ENCODE data around the gene ALX1. TPM values are rescaled to one million over a fixed set of nuclear protein-coding genes. Genes with fewer than 3 reads are reported as not detected.

ALX1 gene
- total RNA-seq, 1 experiment from 2014 or later = 2.1 TPM

DNA sequence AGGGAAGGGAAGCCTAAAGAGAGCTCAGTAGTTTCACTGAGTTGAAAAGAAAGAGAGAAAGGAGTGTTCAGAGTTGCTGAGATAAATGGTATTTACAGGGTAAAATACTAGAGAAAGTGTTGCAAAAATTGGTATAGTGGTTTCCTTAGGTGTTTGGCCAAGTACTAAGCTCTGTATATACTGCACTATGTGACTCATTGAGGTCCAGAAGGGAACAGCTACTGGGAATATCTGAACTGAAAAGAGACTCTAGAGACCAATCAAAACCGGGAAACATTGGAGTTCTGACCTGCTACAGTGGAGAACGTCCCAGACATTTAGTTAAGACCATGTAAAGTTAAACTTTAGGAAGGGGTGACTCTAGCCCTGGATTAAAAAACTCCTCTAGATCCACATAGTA is 42.7 kb upstream of the ALX1 start:
- no peak overlapping the region for H2BK20ac ChIP-seq (ENCODE audit: low read depth, low read length, poor library complexity, severe bottlenecking)
- no peak overlapping the region for H3K4me2 ChIP-seq (ENCODE audit: insufficient read depth, insufficient read length, low read length)
- H3K56ac ChIP-seq (ENCODE audit: insufficient read length, low read depth, low read length) = no peak overlapping the region
- no peaks in the 10 kb centered on the region for H3K27me3 ChIP-seq (ENCODE audit: insufficient read depth, low read length)
- H3K27ac Mint-ChIP-seq = no peak overlapping the region
- H2BK12ac ChIP-seq (ENCODE audit: insufficient read length, low read depth, low read length) = no peak overlapping the region
- no peaks in the 10 kb centered on the region for H3K4me1 Mint-ChIP-seq
- no peaks in the 10 kb centered on the region for H3K79me2 ChIP-seq (ENCODE audit: insufficient read depth, low read length)
- no peak overlapping the region for H3K14ac ChIP-seq (ENCODE audit: insufficient read depth, low read length)
- DNase-seq = no peak
- no peaks in the 10 kb centered on the region for H3K27me3 Mint-ChIP-seq (ENCODE audit: low read depth)
- no peak overlapping the region for H2AK5ac ChIP-seq (ENCODE audit: insufficient read length, low read length)
- peaks cover 5 to 7% of the 10 kb centered on the region in 2 experiments; a peak in 3 of 5 replicates for H3K9me3 Mint-ChIP-seq
- H4K20me1 ChIP-seq (ENCODE audit: control insufficient read depth, insufficient read depth, insufficient read length) = no peaks in the 10 kb centered on the region
- no peak overlapping the region for H3K27ac ChIP-seq (ENCODE audit: insufficient read length, low read depth, low read length)
- H4K8ac ChIP-seq (replicated peaks; ENCODE audit: insufficient read length, low read depth, low read length) = no peak overlapping the region
- no peaks in the 10 kb centered on the region for H3K4me1 ChIP-seq (ENCODE audit: insufficient read depth, low read length)
- H2AFZ ChIP-seq (ENCODE audit: low read length) = no peak overlapping the region
- H2BK120ac ChIP-seq (ENCODE audit: low read depth, low read length, poor library complexity, severe bottlenecking) = no peak overlapping the region
- H2BK15ac ChIP-seq (ENCODE audit: low read depth, low read length) = no peak overlapping the region
- H3K4ac ChIP-seq (ENCODE audit: low read depth, low read length) = no peak overlapping the region
- H4K91ac ChIP-seq (ENCODE audit: insufficient read length, low read depth, low read length) = no peak overlapping the region
- no peak overlapping the region for H3K18ac ChIP-seq (ENCODE audit: insufficient read length, low read depth, low read length)
- no peak overlapping the region for H2BK5ac ChIP-seq (ENCODE audit: insufficient read length, low read length)
- no peaks in the 10 kb centered on the region for H3K9me3 ChIP-seq (ENCODE audit: control insufficient read depth, low read depth, low read length)
- WGBS (ENCODE audit: extremely low coverage, insufficient read length, low lambda C conversion rate) = no CpG with 5 or more reads among the region's 2 CpGs
- TF ChIP-seq, protein P1, sequence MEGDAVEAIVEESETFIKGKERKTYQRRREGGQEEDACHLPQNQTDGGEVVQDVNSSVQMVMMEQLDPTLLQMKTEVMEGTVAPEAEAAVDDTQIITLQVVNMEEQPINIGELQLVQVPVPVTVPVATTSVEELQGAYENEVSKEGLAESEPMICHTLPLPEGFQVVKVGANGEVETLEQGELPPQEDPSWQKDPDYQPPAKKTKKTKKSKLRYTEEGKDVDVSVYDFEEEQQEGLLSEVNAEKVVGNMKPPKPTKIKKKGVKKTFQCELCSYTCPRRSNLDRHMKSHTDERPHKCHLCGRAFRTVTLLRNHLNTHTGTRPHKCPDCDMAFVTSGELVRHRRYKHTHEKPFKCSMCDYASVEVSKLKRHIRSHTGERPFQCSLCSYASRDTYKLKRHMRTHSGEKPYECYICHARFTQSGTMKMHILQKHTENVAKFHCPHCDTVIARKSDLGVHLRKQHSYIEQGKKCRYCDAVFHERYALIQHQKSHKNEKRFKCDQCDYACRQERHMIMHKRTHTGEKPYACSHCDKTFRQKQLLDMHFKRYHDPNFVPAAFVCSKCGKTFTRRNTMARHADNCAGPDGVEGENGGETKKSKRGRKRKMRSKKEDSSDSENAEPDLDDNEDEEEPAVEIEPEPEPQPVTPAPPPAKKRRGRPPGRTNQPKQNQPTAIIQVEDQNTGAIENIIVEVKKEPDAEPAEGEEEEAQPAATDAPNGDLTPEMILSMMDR (conservative IDR thresholded peaks at IDR 0.05) = no peak
- no peak overlapping the region for H3K23ac ChIP-seq (ENCODE audit: insufficient read length, low read depth, low read length)
- H3K23me2 ChIP-seq (ENCODE audit: insufficient read length, low read depth, low read length, poor library complexity, severe bottlenecking) = no peaks in the 10 kb centered on the region
- H4K5ac ChIP-seq (ENCODE audit: insufficient read length, low read depth, low read length) = no peak overlapping the region
- no peaks in the 10 kb centered on the region for H3K79me1 ChIP-seq (ENCODE audit: insufficient read depth, low read depth, low read length, poor library complexity, severe bottlenecking)
- H3K4me3 Mint-ChIP-seq = no peak overlapping the region
- H3K36me3 Mint-ChIP-seq (ENCODE audit: insufficient read depth in 1 of 3, low read depth in 3 of 3) = peaks cover 0 to 4% (median 0%) of the 10 kb centered on the region in 3 experiments; a peak in 1 of 7 replicates
- H3K9ac ChIP-seq (ENCODE audit: extremely low read depth, insufficient read length, low read length) = no peak overlapping the region
- no peak overlapping the region for H3T11ph ChIP-seq (ENCODE audit: low read length)

Data from H9 (cell line).